ENCODE results near the gene TTC34.
"Not testable (repeated sequence)": the region's sequence is repeated elsewhere in the genome, so short reads cannot be mapped to it uniquely, and the experiment has no call there.

TTC34 gene

GRCh38 chr1:2683321-2683741, 118.2 kb downstream of the TTC34 start:
- not testable (repeated sequence) for H2BK120ac ChIP-seq (ENCODE audit: low read depth, low read length); DNase-seq (ENCODE audit: low spot score); H2AK5ac ChIP-seq (ENCODE audit: low read depth, low read length); H2BK12ac ChIP-seq (ENCODE audit: low read length); H3K4me1 ChIP-seq (ENCODE audit: control insufficient read depth in 2 of 2, insufficient read depth in 1 of 2, low read depth in 1 of 2, low read length in 2 of 2); H2BK5ac ChIP-seq (ENCODE audit: low read length); H3K36me3 ChIP-seq (replicated peaks in 1 of 2; ENCODE audit: control insufficient read depth in 2 of 2, insufficient read depth in 2 of 2, low read length in 2 of 2); H3K18ac ChIP-seq (ENCODE audit: low read length); H4K8ac ChIP-seq (ENCODE audit: low read depth, low read length); H3K27ac ChIP-seq (replicated peaks; ENCODE audit: low read length); H2BK15ac ChIP-seq (ENCODE audit: low read length); H3K4ac ChIP-seq (ENCODE audit: low read length); H2AFZ ChIP-seq (ENCODE audit: low read length); H3K14ac ChIP-seq (ENCODE audit: low read length); H3K79me1 ChIP-seq (ENCODE audit: low read depth, low read length); H3K4me2 ChIP-seq (ENCODE audit: insufficient read depth, low read length, poor library complexity, severe bottlenecking); H3K27me3 ChIP-seq (ENCODE audit: control insufficient read depth in 3 of 3, insufficient read depth in 3 of 3, low read depth in 1 of 3, low read length in 3 of 3); H4K91ac ChIP-seq (ENCODE audit: low read depth, low read length, poor library complexity); H3K9ac ChIP-seq (ENCODE audit: low read depth, low read length, poor library complexity); H3K23ac ChIP-seq (ENCODE audit: low read depth, low read length, poor library complexity); H3K9me3 ChIP-seq (replicated peaks in 1 of 2; ENCODE audit: control insufficient read depth in 2 of 2, insufficient read depth in 1 of 2, low read depth in 1 of 2, low read length in 2 of 2)
- H3K4me3 ChIP-seq (ENCODE audit: low read length in 2 of 2) = peak overlapping the region in 1 of 2 donors; percentile 42
- WGBS, 2 donors (ENCODE audit: extremely low coverage in 2 of 2, insufficient read length in 2 of 2, insufficient replicate concordance in 1 of 2) = no CpG with 5 or more reads among the region's 9 CpGs

- not testable (repeated sequence) for H3K4me1 ChIP-seq (ENCODE audit: control insufficient read depth in 2 of 2, insufficient read depth in 1 of 2, low read depth in 1 of 2, low read length in 2 of 2); DNase-seq (ENCODE audit: low spot score); H2AFZ ChIP-seq (ENCODE audit: low read length); H3K4me2 ChIP-seq (ENCODE audit: insufficient read depth, low read length, poor library complexity, severe bottlenecking); H3K23ac ChIP-seq (ENCODE audit: low read depth, low read length, poor library complexity); H3K27ac ChIP-seq (replicated peaks; ENCODE audit: low read length); H3K27me3 ChIP-seq (ENCODE audit: control insufficient read depth in 3 of 3, insufficient read depth in 3 of 3, low read depth in 1 of 3, low read length in 3 of 3); H2BK5ac ChIP-seq (ENCODE audit: low read length); H2AK5ac ChIP-seq (ENCODE audit: low read depth, low read length); H3K14ac ChIP-seq (ENCODE audit: low read length); H4K8ac ChIP-seq (ENCODE audit: low read depth, low read length); H3K9ac ChIP-seq (ENCODE audit: low read depth, low read length, poor library complexity); H2BK12ac ChIP-seq (ENCODE audit: low read length); H3K18ac ChIP-seq (ENCODE audit: low read length); H2BK15ac ChIP-seq (ENCODE audit: low read length); H3K79me1 ChIP-seq (ENCODE audit: low read depth, low read length); H3K4me3 ChIP-seq (ENCODE audit: low read length in 2 of 2); H2BK120ac ChIP-seq (ENCODE audit: low read depth, low read length); H3K4ac ChIP-seq (ENCODE audit: low read length); H4K91ac ChIP-seq (ENCODE audit: low read depth, low read length, poor library complexity); H3K36me3 ChIP-seq (replicated peaks in 1 of 2; ENCODE audit: control insufficient read depth in 2 of 2, insufficient read depth in 2 of 2, low read length in 2 of 2); H3K9me3 ChIP-seq (replicated peaks in 1 of 2; ENCODE audit: control insufficient read depth in 2 of 2, insufficient read depth in 1 of 2, low read depth in 1 of 2, low read length in 2 of 2)
- no CpG with 5 or more reads among the region's 11 CpGs for WGBS, 2 donors (ENCODE audit: extremely low coverage in 2 of 2, insufficient read length in 2 of 2, insufficient replicate concordance in 1 of 2)
Measured at GRCh38 chr1:2682879-2683278, 118.6 kb downstream of the TTC34 start.

GRCh38 chr1:2676726-2677125, 124.8 kb downstream of the TTC34 start:
- not testable (repeated sequence) for H4K8ac ChIP-seq (ENCODE audit: low read depth, low read length); H2AFZ ChIP-seq (ENCODE audit: low read length); H3K27ac ChIP-seq (replicated peaks; ENCODE audit: low read length); H3K18ac ChIP-seq (ENCODE audit: low read length); H3K9me3 ChIP-seq (replicated peaks in 1 of 2; ENCODE audit: control insufficient read depth in 2 of 2, insufficient read depth in 1 of 2, low read depth in 1 of 2, low read length in 2 of 2); H2BK15ac ChIP-seq (ENCODE audit: low read length); H3K14ac ChIP-seq (ENCODE audit: low read length); H2BK5ac ChIP-seq (ENCODE audit: low read length); H2AK5ac ChIP-seq (ENCODE audit: low read depth, low read length); H3K36me3 ChIP-seq (replicated peaks in 1 of 2; ENCODE audit: control insufficient read depth in 2 of 2, insufficient read depth in 2 of 2, low read length in 2 of 2); H3K4me1 ChIP-seq (ENCODE audit: control insufficient read depth in 2 of 2, insufficient read depth in 1 of 2, low read depth in 1 of 2, low read length in 2 of 2); H3K79me1 ChIP-seq (ENCODE audit: low read depth, low read length); H3K23ac ChIP-seq (ENCODE audit: low read depth, low read length, poor library complexity); H3K9ac ChIP-seq (ENCODE audit: low read depth, low read length, poor library complexity); H3K4ac ChIP-seq (ENCODE audit: low read length); H3K4me2 ChIP-seq (ENCODE audit: insufficient read depth, low read length, poor library complexity, severe bottlenecking); H3K27me3 ChIP-seq (ENCODE audit: control insufficient read depth in 3 of 3, insufficient read depth in 3 of 3, low read depth in 1 of 3, low read length in 3 of 3); H2BK12ac ChIP-seq (ENCODE audit: low read length); H2BK120ac ChIP-seq (ENCODE audit: low read depth, low read length); H4K91ac ChIP-seq (ENCODE audit: low read depth, low read length, poor library complexity); DNase-seq (ENCODE audit: low spot score); H3K4me3 ChIP-seq (ENCODE audit: low read length in 2 of 2)
- no CpG with 5 or more reads among the region's 10 CpGs for WGBS, 2 donors (ENCODE audit: extremely low coverage in 2 of 2, insufficient read length in 2 of 2, insufficient replicate concordance in 1 of 2)

GRCh38 chr1:2671656-2672055, 129.8 kb downstream of the TTC34 start:
- not testable (repeated sequence) for H2AFZ ChIP-seq (ENCODE audit: low read length); H2BK5ac ChIP-seq (ENCODE audit: low read length); H3K4ac ChIP-seq (ENCODE audit: low read length); DNase-seq (ENCODE audit: low spot score); H3K4me3 ChIP-seq (ENCODE audit: low read length in 2 of 2); H3K27me3 ChIP-seq (ENCODE audit: control insufficient read depth in 3 of 3, insufficient read depth in 3 of 3, low read depth in 1 of 3, low read length in 3 of 3); H3K79me1 ChIP-seq (ENCODE audit: low read depth, low read length); H3K4me2 ChIP-seq (ENCODE audit: insufficient read depth, low read length, poor library complexity, severe bottlenecking); H4K8ac ChIP-seq (ENCODE audit: low read depth, low read length); H3K36me3 ChIP-seq (replicated peaks in 1 of 2; ENCODE audit: control insufficient read depth in 2 of 2, insufficient read depth in 2 of 2, low read length in 2 of 2); H4K91ac ChIP-seq (ENCODE audit: low read depth, low read length, poor library complexity); H3K14ac ChIP-seq (ENCODE audit: low read length); H2BK12ac ChIP-seq (ENCODE audit: low read length); H3K18ac ChIP-seq (ENCODE audit: low read length); H3K4me1 ChIP-seq (ENCODE audit: control insufficient read depth in 2 of 2, insufficient read depth in 1 of 2, low read depth in 1 of 2, low read length in 2 of 2); H3K9ac ChIP-seq (ENCODE audit: low read depth, low read length, poor library complexity); H3K27ac ChIP-seq (replicated peaks; ENCODE audit: low read length); H2AK5ac ChIP-seq (ENCODE audit: low read depth, low read length); H2BK15ac ChIP-seq (ENCODE audit: low read length); H3K23ac ChIP-seq (ENCODE audit: low read depth, low read length, poor library complexity); H3K9me3 ChIP-seq (replicated peaks in 1 of 2; ENCODE audit: control insufficient read depth in 2 of 2, insufficient read depth in 1 of 2, low read depth in 1 of 2, low read length in 2 of 2); H2BK120ac ChIP-seq (ENCODE audit: low read depth, low read length)
- no CpG with 5 or more reads among the region's 11 CpGs for WGBS, 2 donors (ENCODE audit: extremely low coverage in 2 of 2, insufficient read length in 2 of 2, insufficient replicate concordance in 1 of 2)
